Measurements from ENCODE around the gene PDE4B.

DNA sequence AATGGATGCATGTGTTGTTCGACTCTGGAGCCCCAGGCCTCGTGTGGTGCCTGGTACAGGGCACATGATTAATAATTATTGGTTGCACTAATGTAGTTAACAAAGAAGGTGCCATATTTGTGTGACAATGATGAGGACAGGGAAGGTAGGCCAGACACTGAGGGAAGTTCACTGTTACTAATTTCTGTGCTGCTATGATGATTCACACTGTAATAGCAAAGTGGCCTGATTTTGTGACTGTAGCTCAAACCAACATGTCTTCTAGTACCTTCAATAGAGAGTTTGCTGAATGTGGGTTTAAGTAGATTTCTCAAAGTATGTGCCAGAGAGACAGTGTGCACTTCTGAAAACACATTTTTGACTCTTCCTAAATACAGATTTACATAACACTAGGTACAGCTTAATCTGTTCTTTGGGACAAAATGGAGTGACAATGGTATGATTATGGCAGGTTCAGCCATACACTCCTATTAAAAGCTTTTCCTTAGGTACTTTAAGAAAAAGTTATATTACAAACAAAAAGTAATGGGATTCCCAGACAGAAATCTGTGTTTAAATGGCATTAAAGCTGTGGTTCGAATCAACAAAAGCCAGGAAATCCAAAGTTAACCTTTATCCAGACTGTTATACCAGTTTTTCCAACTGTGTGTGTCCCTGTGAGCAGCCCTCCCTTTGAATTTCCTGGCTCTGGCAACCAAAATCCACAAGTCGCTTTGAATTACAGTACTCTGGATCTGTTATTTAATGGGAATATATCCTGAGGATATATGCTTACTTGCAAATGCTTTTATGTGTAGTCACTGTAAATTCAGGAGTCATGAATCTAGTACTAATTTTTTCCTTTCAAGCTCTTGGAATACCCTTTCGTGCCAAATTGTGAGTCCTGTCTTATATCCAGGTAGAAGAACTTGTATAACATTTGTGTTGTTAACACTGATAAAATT, 464.2 kb downstream of the PDE4B start:
- no peak for TF ChIP-seq EP300 (IDR thresholded peaks at IDR 0.05)
- TF ChIP-seq POLR2A (IDR thresholded peaks at IDR 0.05; ENCODE audit: low read length), result no peak
- TF ChIP-seq, protein P1, sequence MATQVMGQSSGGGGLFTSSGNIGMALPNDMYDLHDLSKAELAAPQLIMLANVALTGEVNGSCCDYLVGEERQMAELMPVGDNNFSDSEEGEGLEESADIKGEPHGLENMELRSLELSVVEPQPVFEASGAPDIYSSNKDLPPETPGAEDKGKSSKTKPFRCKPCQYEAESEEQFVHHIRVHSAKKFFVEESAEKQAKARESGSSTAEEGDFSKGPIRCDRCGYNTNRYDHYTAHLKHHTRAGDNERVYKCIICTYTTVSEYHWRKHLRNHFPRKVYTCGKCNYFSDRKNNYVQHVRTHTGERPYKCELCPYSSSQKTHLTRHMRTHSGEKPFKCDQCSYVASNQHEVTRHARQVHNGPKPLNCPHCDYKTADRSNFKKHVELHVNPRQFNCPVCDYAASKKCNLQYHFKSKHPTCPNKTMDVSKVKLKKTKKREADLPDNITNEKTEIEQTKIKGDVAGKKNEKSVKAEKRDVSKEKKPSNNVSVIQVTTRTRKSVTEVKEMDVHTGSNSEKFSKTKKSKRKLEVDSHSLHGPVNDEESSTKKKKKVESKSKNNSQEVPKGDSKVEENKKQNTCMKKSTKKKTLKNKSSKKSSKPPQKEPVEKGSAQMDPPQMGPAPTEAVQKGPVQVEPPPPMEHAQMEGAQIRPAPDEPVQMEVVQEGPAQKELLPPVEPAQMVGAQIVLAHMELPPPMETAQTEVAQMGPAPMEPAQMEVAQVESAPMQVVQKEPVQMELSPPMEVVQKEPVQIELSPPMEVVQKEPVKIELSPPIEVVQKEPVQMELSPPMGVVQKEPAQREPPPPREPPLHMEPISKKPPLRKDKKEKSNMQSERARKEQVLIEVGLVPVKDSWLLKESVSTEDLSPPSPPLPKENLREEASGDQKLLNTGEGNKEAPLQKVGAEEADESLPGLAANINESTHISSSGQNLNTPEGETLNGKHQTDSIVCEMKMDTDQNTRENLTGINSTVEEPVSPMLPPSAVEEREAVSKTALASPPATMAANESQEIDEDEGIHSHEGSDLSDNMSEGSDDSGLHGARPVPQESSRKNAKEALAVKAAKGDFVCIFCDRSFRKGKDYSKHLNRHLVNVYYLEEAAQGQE (IDR thresholded peaks at IDR 0.05), result no peak

Data from A549 (cell line).